Suprapubic skin (tissue), 4 donors: ENCODE data around the gene RBMS1.

Source experiments
- CTCF ChIP-seq, 2 donors: fragments of 200-600 bp in 1 of 2; fragments of 450-650 bp in 1 of 2; sonication (generic) in 1 of 2; IDR thresholded peaks; one replicate each; pipeline ENCODE4 v1.5.1; 2016 to 2019; ENCODE audit warnings: antibody characterized with exemption in 2 of 2, mild to moderate bottlenecking in 1 of 2, moderate library complexity in 1 of 2
- POLR2A ChIP-seq, 2 donors: fragments of 450-650 bp; IDR thresholded peaks; one replicate each; pipeline ENCODE4 v1.6.1; 2017; ENCODE audit warnings: antibody characterized with exemption in 2 of 2, mild to moderate bottlenecking in 2 of 2, moderate library complexity in 2 of 2
- POLR2AphosphoS5 ChIP-seq, 3 donors: sonication (generic); formaldehyde crosslinking; IDR thresholded peaks; one replicate each; pipeline ENCODE4 v1.6.1; 2017; ENCODE audit warnings: antibody characterized with exemption in 3 of 3

GRCh38 chr2:160343404-160343803, 150.2 kb downstream of the RBMS1 start:
- TF ChIP-seq POLR2AphosphoS5 (IDR thresholded peaks at IDR 0.05) (no peak), POLR2A (IDR thresholded peaks at IDR 0.05) (no peak), CTCF (IDR thresholded peaks at IDR 0.05) (no peak)
